Activated naive CD8-positive, alpha-beta T cell treated with anti-CD3 and anti-CD28 coated beads for 36 hours (primary cell): Measurements from ENCODE around the gene ZDHHC21. TPM values are rescaled to one million over a fixed set of nuclear protein-coding genes. Genes with fewer than 3 reads are reported as not detected.
A peak's percentile ranks its signal among the peaks of the same experiment; 100 is the strongest.

Experiments
- DNase-seq: peaks from one replicate; pipeline ENCODE4 v3.0.0; 2021
- H3K27ac Mint-ChIP-seq: one replicate; pipeline ENCODE4 v1.8.0; 2022; ENCODE audit warnings: mild to moderate bottlenecking, moderate library complexity, mixed read lengths
- H3K27me3 Mint-ChIP-seq: one replicate; pipeline ENCODE4 v1.8.0; 2022; ENCODE audit warnings: mild to moderate bottlenecking, mixed read lengths
- H3K36me3 Mint-ChIP-seq: one replicate; pipeline ENCODE4 v1.8.0; 2021; ENCODE audit warnings: mild to moderate bottlenecking, mixed read lengths
- H3K4me1 Mint-ChIP-seq: one replicate; pipeline ENCODE4 v1.8.0; 2021; ENCODE audit warnings: mixed read lengths
- H3K4me3 Mint-ChIP-seq: one replicate; pipeline ENCODE4 v1.8.0; 2022; ENCODE audit warnings: mild to moderate bottlenecking, moderate library complexity, mixed read lengths
- H3K9me3 Mint-ChIP-seq: one replicate; pipeline ENCODE4 v1.8.0; 2022; ENCODE audit warnings: mixed read lengths
- total RNA-seq, 2 experiments: library from RNA; stranded (reverse); gene quantifications; one replicate each; pipeline ENCODE4 v1.2.3, GENCODE V29; 2021

ZDHHC21 gene
- total RNA-seq = 1 to 10 TPM; 4.1 to 4.9 TPM

- Mint-ChIP-seq H3K4me3 (peak within 1 kb of the TSS; percentile 94), H3K4me1 (peaks cover 30% of the 10 kb centered on the region), H3K9me3 (no peaks in the 10 kb centered on the region), H3K27me3 (no peaks in the 10 kb centered on the region), H3K36me3 (peaks cover 12% of the 10 kb centered on the region), H3K27ac (peak within 1 kb of the TSS; percentile 91)
- peak; percentile 74 for DNase-seq
Measured at GRCh38 chr9:14693251-14693861, at the start of gene ZDHHC21. ZDHHC21 (minus strand) TSS chr9:14693432; CDS start chr9:14674340, 19,092 bp downstream.

- Mint-ChIP-seq H3K9me3 (no peaks in the 10 kb centered on the region), H3K27ac (no peak overlapping the region), H3K4me3 (no peak overlapping the region), H3K4me1 (peaks cover 1% of the 10 kb centered on the region), H3K27me3 (peaks cover 17% of the 10 kb centered on the region), H3K36me3 (no peaks in the 10 kb centered on the region)
- no peak for DNase-seq
Measured at GRCh38 chr9:14741369-14741768, 48.1 kb upstream of the ZDHHC21 start.

- Mint-ChIP-seq H3K27me3 (peaks cover 10% of the 10 kb centered on the region), H3K4me3 (no peak overlapping the region), H3K9me3 (no peaks in the 10 kb centered on the region), H3K27ac (no peak overlapping the region), H3K4me1 (no peaks in the 10 kb centered on the region), H3K36me3 (no peaks in the 10 kb centered on the region)
- no peak for DNase-seq
Measured at GRCh38 chr9:14733133-14733532, 39.9 kb upstream of the ZDHHC21 start.

GRCh38 chr9:14731294-14731981 is 38.2 kb upstream of the ZDHHC21 start:
- peaks cover 7% of the 10 kb centered on the region for H3K27me3 Mint-ChIP-seq
- no peak overlapping the region for H3K27ac Mint-ChIP-seq
- no peak overlapping the region for H3K4me3 Mint-ChIP-seq
- H3K4me1 Mint-ChIP-seq = no peaks in the 10 kb centered on the region
- DNase-seq = no peak
- H3K9me3 Mint-ChIP-seq = no peaks in the 10 kb centered on the region
- no peaks in the 10 kb centered on the region for H3K36me3 Mint-ChIP-seq

- Mint-ChIP-seq H3K27ac (no peak overlapping the region), H3K9me3 (no peaks in the 10 kb centered on the region), H3K4me3 (no peak overlapping the region), H3K4me1 (no peaks in the 10 kb centered on the region), H3K36me3 (no peaks in the 10 kb centered on the region), H3K27me3 (peaks cover 11% of the 10 kb centered on the region)
- no peak for DNase-seq
Measured at GRCh38 chr9:14730461-14730898, 37.2 kb upstream of the ZDHHC21 start.

GRCh38 chr9:14723301-14723700 is 30.1 kb upstream of the ZDHHC21 start:
- no peaks in the 10 kb centered on the region for H3K36me3 Mint-ChIP-seq
- H3K4me1 Mint-ChIP-seq = no peaks in the 10 kb centered on the region
- peaks cover 26% of the 10 kb centered on the region for H3K27me3 Mint-ChIP-seq
- H3K4me3 Mint-ChIP-seq = no peak overlapping the region
- no peak overlapping the region for H3K27ac Mint-ChIP-seq
- H3K9me3 Mint-ChIP-seq = no peaks in the 10 kb centered on the region
- DNase-seq = no peak

- H3K27ac Mint-ChIP-seq = no peak within 1 kb of the TSS
- H3K9me3 Mint-ChIP-seq = no peaks in the 10 kb centered on the region
- H3K4me1 Mint-ChIP-seq = no peaks in the 10 kb centered on the region
- no peak for DNase-seq
- no peaks in the 10 kb centered on the region for H3K36me3 Mint-ChIP-seq
- H3K4me3 Mint-ChIP-seq = no peak within 1 kb of the TSS
- peaks cover 25% of the 10 kb centered on the region for H3K27me3 Mint-ChIP-seq
Measured at GRCh38 chr9:14722391-14723035, 29.3 kb upstream of the ZDHHC21 start, which contains the start of gene CER1. CER1 (minus strand) TSS chr9:14722733; CDS start chr9:14722672, 61 bp downstream.

- no peaks in the 10 kb centered on the region for H3K9me3 Mint-ChIP-seq
- H3K27me3 Mint-ChIP-seq = peaks cover 28% of the 10 kb centered on the region
- H3K4me1 Mint-ChIP-seq = no peaks in the 10 kb centered on the region
- no peaks in the 10 kb centered on the region for H3K36me3 Mint-ChIP-seq
- H3K27ac Mint-ChIP-seq = no peak overlapping the region
- no peak overlapping the region for H3K4me3 Mint-ChIP-seq
- no peak for DNase-seq
Measured at GRCh38 chr9:14719231-14719923, 26.1 kb upstream of the ZDHHC21 start.

- Mint-ChIP-seq H3K4me1 (peaks cover 2% of the 10 kb centered on the region), H3K27me3 (peaks cover 27% of the 10 kb centered on the region), H3K9me3 (peaks cover 1% of the 10 kb centered on the region), H3K27ac (no peak overlapping the region), H3K36me3 (no peaks in the 10 kb centered on the region), H3K4me3 (no peak overlapping the region)
- no peak for DNase-seq
Measured at GRCh38 chr9:14715102-14715501, 21.9 kb upstream of the ZDHHC21 start.

GRCh38 chr9:14713187-14713767 is 20.0 kb upstream of the ZDHHC21 start:
- H3K4me3 Mint-ChIP-seq = no peak overlapping the region
- H3K36me3 Mint-ChIP-seq = no peaks in the 10 kb centered on the region
- peaks cover 2% of the 10 kb centered on the region for H3K4me1 Mint-ChIP-seq
- H3K9me3 Mint-ChIP-seq = peaks cover 7% of the 10 kb centered on the region
- peaks cover 30% of the 10 kb centered on the region for H3K27me3 Mint-ChIP-seq
- no peak overlapping the region for H3K27ac Mint-ChIP-seq
- DNase-seq = no peak

GRCh38 chr9:14710804-14711203 is 17.6 kb upstream of the ZDHHC21 start:
- Mint-ChIP-seq H3K27me3 (peaks cover 37% of the 10 kb centered on the region), H3K9me3 (peaks cover 19% of the 10 kb centered on the region), H3K4me1 (peaks cover 2% of the 10 kb centered on the region), H3K4me3 (no peak overlapping the region), H3K27ac (no peak overlapping the region), H3K36me3 (peaks cover 1% of the 10 kb centered on the region)
- no peak for DNase-seq

GRCh38 chr9:14706530-14707140 is 13.4 kb upstream of the ZDHHC21 start:
- no peak overlapping the region for H3K27ac Mint-ChIP-seq
- peaks cover 4% of the 10 kb centered on the region for H3K36me3 Mint-ChIP-seq
- H3K4me1 Mint-ChIP-seq = peaks cover 2% of the 10 kb centered on the region
- H3K9me3 Mint-ChIP-seq = peaks cover 28% of the 10 kb centered on the region
- no peak overlapping the region for H3K4me3 Mint-ChIP-seq
- peaks cover 31% of the 10 kb centered on the region for H3K27me3 Mint-ChIP-seq
- no peak for DNase-seq

- peaks cover 29% of the 10 kb centered on the region for H3K27me3 Mint-ChIP-seq
- no peak overlapping the region for H3K4me3 Mint-ChIP-seq
- no peak overlapping the region for H3K27ac Mint-ChIP-seq
- DNase-seq = no peak
- peaks cover 4% of the 10 kb centered on the region for H3K36me3 Mint-ChIP-seq
- no peaks in the 10 kb centered on the region for H3K4me1 Mint-ChIP-seq
- H3K9me3 Mint-ChIP-seq = peaks cover 27% of the 10 kb centered on the region
Measured at GRCh38 chr9:14705079-14705478, 11.8 kb upstream of the ZDHHC21 start.

GRCh38 chr9:14704281-14704680 is 11.0 kb upstream of the ZDHHC21 start:
- Mint-ChIP-seq H3K4me1 (no peaks in the 10 kb centered on the region), H3K27ac (no peak overlapping the region), H3K27me3 (peaks cover 26% of the 10 kb centered on the region), H3K36me3 (peaks cover 4% of the 10 kb centered on the region), H3K9me3 (peaks cover 25% of the 10 kb centered on the region), H3K4me3 (no peak overlapping the region)
- DNase-seq = no peak
